K562 (cell line): Measurements from ENCODE around the gene NLRX1. TPM values are rescaled to one million over a fixed set of nuclear protein-coding genes. Genes with fewer than 3 reads are reported as not detected.
A peak's percentile ranks its signal among the peaks of the same experiment; 100 is the strongest.

ENCODE experiments used
- ASH1L ChIP-seq: fragments of 450-650 bp; IDR thresholded peaks from 2 replicates; pipeline ENCODE4 v1.6.1; 2018; ENCODE audit warnings: borderline replicate concordance, mild to moderate bottlenecking, low read depth; ENCODE audit not compliant: partially characterized antibody
- CBX3 ChIP-seq, 2 experiments: IDR thresholded peaks; 1 replicate in 1 of 2; 2 replicates in 1 of 2; pipeline ENCODE4 v1.6.1; 2012; ENCODE audit warnings: inconsistent platforms in 2 of 2, low read length in 2 of 2, borderline replicate concordance in 1 of 2, control low read depth in 1 of 2
- CHD4 ChIP-seq: fragments of 200-600 bp; sonication (generic); IDR thresholded peaks from 3 replicates; pipeline ENCODE4 v1.6.1; 2012; ENCODE audit warnings: low read depth, mild to moderate bottlenecking, mixed read lengths, low read length, inconsistent platforms; ENCODE audit not compliant: insufficient read depth, insufficient replicate concordance, poor library complexity, severe bottlenecking
- GTF2E2 ChIP-seq: fragments of 200-800 bp; sonication (Bioruptor generic); IDR thresholded peaks from 2 replicates; pipeline ENCODE4 v1.6.1; 2016; ENCODE audit warnings: missing genetic modification characterization, missing compliant biosample characterization
- ILK ChIP-seq: fragments of 450-650 bp; IDR thresholded peaks from 2 replicates; pipeline ENCODE4 v1.6.1; 2016; ENCODE audit warnings: missing genetic modification characterization, low read depth, mild to moderate bottlenecking, missing compliant biosample characterization, moderate library complexity, borderline replicate concordance
- NFE2L1 ChIP-seq: fragments of 450-650 bp; IDR thresholded peaks from 2 replicates; pipeline ENCODE4 v1.6.1; 2016; ENCODE audit warnings: missing genetic modification characterization, low read depth, mild to moderate bottlenecking, missing compliant biosample characterization, moderate library complexity, borderline replicate concordance
- POLR2B ChIP-seq: fragments of 450-650 bp; IDR thresholded peaks from 2 replicates; pipeline ENCODE4 v1.6.1; 2018; ENCODE audit warnings: low read depth; ENCODE audit not compliant: partially characterized antibody
- ZNF197 ChIP-seq: fragments of 200-800 bp; sonication (Bioruptor generic); IDR thresholded peaks from 2 replicates; pipeline ENCODE4 v1.6.1; 2016; ENCODE audit warnings: low read depth, missing genetic modification characterization, missing compliant biosample characterization
- polyA plus RNA-seq, 8 experiments: library from polyadenylated mRNA; depleted of rRNA in 4 of 8; stranded (reverse) in 5 of 8; unstranded in 3 of 8; fragments of >200 nt; fragmentation: Nextera tagmentation in 2 of 8; fragmentation: Illumina TruSeq in 1 of 8; extraction: Ambion mirVana in 2 of 8; extraction: Trizol in 1 of 8; gene quantifications; 2 replicates each; pipeline versions ENCODE4 v1.2.1 to v1.2.3, GENCODE V29; 2011 to 2014; ENCODE audit warnings: inconsistent platforms in 1 of 8, missing spikeins in 1 of 8
- total RNA-seq, 7 experiments: library from RNA; depleted of rRNA in 6 of 7; stranded (reverse); fragments of >200 nt in 6 of 7; fragmentation: Illumina TruSeq in 2 of 7; extraction: Trizol in 2 of 7; gene quantifications; 2 replicates each; pipeline versions ENCODE4 v1.2.1 to v1.2.3, GENCODE V29; 2011 to 2021; ENCODE audit warnings: low replicate concordance in 1 of 7
- TF ChIP-seq, protein P1 (sequence below): sonication (generic); formaldehyde crosslinking; IDR thresholded peaks from 2 replicates; pipeline ENCODE4 v1.8.1; 2023; ENCODE audit warnings: mild to moderate bottlenecking, missing genetic modification reagents
- TF ChIP-seq, protein P2 (sequence below): fragments of 450-650 bp; IDR thresholded peaks from 2 replicates; pipeline ENCODE4 v1.6.1; 2016; ENCODE audit warnings: borderline replicate concordance
- TF ChIP-seq, protein P3 (sequence below), 3 experiments: fragments of 200-800 bp in 1 of 3; fragments of 250-450 bp in 1 of 3; fragments of 450-650 bp in 1 of 3; sonication (Bioruptor Pico) in 1 of 3; sonication (Bioruptor generic) in 1 of 3; formaldehyde crosslinking in 1 of 3; IDR thresholded peaks; 2 replicates each; pipeline versions ENCODE4 v1.6.1 to v1.8.0; 2016 to 2022; ENCODE audit warnings: mild to moderate bottlenecking in 2 of 3, missing genetic modification characterization in 2 of 3, missing compliant biosample characterization in 1 of 3, moderate library complexity in 1 of 3
- TF ChIP-seq, protein P4 (sequence below): fragments of 250-450 bp; sonication (Bioruptor Pico); IDR thresholded peaks from 2 replicates; pipeline ENCODE4 v1.5.0; 2020; ENCODE audit warnings: mild to moderate bottlenecking
- TF ChIP-seq, protein P5 (sequence below): fragments of 250-450 bp; sonication (Bioruptor Pico); IDR thresholded peaks from 2 replicates; pipeline ENCODE4 v1.5.1; 2021; ENCODE audit warnings: mild to moderate bottlenecking

NLRX1 gene
- total and polyA plus RNA-seq, 9 of the 15 experiments (the other 6 are each of a cell fraction or from before 2014, with no cell fraction given), result 0.04 to 2.3 (median 0.69) TPM

DNA sequence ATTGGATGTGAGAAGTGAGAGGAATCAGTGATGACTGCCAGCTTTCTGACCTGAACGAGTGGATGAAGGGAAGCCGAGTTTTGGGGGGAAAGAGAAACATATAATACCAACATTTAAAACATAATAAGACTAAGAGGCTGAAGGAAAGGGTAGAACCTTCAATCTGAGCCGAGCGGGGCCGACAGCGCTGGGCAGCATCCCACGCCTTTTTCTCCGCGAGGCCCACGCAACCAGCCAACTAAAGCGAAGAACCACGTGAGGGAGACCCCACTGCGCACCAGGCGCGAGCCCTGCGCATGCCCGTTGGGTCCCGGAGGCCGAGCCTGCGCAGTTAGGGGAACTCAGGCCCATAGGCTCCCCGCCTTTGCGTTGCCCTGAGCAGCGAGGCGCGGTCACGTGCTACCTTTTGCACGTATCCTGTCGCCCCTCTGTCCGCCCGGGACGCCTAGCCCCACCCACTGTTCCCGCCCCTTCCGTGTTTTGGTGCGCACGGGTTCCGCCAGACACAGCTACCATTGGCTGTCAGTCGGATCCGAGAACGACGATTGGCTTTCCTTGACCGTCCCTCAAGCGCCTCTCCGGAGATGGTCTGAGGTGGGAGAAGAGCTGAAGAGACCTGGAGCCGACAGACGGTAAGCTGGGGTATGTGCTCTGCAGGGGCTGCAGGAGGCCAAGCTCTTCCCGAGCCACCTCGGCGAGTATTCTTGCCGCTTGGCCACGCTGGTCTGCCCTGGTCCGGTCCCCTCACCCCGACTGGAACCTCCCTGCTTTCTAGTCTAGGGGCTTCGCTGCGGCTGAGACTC, 47.3 kb upstream of the NLRX1 start, which contains the start of gene HINFP (continued):
- TF ChIP-seq, protein P1, sequence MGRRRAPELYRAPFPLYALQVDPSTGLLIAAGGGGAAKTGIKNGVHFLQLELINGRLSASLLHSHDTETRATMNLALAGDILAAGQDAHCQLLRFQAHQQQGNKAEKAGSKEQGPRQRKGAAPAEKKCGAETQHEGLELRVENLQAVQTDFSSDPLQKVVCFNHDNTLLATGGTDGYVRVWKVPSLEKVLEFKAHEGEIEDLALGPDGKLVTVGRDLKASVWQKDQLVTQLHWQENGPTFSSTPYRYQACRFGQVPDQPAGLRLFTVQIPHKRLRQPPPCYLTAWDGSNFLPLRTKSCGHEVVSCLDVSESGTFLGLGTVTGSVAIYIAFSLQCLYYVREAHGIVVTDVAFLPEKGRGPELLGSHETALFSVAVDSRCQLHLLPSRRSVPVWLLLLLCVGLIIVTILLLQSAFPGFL (CRISPR knock-in tag), result no peak
- peak; percentile 84 for TF ChIP-seq POLR2B
- TF ChIP-seq ASH1L, result peak; percentile 89
- no peak for TF ChIP-seq ZNF197
- TF ChIP-seq GTF2E2, result no peak
- TF ChIP-seq, protein P2, sequence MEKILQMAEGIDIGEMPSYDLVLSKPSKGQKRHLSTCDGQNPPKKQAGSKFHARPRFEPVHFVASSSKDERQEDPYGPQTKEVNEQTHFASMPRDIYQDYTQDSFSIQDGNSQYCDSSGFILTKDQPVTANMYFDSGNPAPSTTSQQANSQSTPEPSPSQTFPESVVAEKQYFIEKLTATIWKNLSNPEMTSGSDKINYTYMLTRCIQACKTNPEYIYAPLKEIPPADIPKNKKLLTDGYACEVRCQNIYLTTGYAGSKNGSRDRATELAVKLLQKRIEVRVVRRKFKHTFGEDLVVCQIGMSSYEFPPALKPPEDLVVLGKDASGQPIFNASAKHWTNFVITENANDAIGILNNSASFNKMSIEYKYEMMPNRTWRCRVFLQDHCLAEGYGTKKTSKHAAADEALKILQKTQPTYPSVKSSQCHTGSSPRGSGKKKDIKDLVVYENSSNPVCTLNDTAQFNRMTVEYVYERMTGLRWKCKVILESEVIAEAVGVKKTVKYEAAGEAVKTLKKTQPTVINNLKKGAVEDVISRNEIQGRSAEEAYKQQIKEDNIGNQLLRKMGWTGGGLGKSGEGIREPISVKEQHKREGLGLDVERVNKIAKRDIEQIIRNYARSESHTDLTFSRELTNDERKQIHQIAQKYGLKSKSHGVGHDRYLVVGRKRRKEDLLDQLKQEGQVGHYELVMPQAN, result peak; percentile 73; the same call in 1 of the 2 replicates
- peak in 1 of 2 experiments; percentile 47; a peak in 1 of 3 replicates for TF ChIP-seq CBX3 (IDR thresholded peaks at IDR 0.05; ENCODE audit: borderline replicate concordance in 1 of 2, low read length in 2 of 2)
- TF ChIP-seq, protein P3, sequence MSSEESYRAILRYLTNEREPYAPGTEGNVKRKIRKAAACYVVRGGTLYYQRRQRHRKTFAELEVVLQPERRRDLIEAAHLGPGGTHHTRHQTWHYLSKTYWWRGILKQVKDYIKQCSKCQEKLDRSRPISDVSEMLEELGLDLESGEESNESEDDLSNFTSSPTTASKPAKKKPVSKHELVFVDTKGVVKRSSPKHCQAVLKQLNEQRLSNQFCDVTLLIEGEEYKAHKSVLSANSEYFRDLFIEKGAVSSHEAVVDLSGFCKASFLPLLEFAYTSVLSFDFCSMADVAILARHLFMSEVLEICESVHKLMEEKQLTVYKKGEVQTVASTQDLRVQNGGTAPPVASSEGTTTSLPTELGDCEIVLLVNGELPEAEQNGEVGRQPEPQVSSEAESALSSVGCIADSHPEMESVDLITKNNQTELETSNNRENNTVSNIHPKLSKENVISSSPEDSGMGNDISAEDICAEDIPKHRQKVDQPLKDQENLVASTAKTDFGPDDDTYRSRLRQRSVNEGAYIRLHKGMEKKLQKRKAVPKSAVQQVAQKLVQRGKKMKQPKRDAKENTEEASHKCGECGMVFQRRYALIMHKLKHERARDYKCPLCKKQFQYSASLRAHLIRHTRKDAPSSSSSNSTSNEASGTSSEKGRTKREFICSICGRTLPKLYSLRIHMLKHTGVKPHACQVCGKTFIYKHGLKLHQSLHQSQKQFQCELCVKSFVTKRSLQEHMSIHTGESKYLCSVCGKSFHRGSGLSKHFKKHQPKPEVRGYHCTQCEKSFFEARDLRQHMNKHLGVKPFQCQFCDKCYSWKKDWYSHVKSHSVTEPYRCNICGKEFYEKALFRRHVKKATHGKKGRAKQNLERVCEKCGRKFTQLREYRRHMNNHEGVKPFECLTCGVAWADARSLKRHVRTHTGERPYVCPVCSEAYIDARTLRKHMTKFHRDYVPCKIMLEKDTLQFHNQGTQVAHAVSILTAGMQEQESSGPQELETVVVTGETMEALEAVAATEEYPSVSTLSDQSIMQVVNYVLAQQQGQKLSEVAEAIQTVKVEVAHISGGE (CRISPR knock-in tag; IDR thresholded peaks at IDR 0.05), result no peak
- no peak for TF ChIP-seq ILK (tag)
- TF ChIP-seq NFE2L1 (tag), result no peak
- TF ChIP-seq, protein P4, sequence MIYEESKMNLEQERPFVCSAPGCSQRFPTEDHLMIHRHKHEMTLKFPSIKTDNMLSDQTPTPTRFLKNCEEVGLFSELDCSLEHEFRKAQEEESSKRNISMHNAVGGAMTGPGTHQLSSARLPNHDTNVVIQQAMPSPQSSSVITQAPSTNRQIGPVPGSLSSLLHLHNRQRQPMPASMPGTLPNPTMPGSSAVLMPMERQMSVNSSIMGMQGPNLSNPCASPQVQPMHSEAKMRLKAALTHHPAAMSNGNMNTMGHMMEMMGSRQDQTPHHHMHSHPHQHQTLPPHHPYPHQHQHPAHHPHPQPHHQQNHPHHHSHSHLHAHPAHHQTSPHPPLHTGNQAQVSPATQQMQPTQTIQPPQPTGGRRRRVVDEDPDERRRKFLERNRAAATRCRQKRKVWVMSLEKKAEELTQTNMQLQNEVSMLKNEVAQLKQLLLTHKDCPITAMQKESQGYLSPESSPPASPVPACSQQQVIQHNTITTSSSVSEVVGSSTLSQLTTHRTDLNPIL, result no peak
- TF ChIP-seq, protein P5, sequence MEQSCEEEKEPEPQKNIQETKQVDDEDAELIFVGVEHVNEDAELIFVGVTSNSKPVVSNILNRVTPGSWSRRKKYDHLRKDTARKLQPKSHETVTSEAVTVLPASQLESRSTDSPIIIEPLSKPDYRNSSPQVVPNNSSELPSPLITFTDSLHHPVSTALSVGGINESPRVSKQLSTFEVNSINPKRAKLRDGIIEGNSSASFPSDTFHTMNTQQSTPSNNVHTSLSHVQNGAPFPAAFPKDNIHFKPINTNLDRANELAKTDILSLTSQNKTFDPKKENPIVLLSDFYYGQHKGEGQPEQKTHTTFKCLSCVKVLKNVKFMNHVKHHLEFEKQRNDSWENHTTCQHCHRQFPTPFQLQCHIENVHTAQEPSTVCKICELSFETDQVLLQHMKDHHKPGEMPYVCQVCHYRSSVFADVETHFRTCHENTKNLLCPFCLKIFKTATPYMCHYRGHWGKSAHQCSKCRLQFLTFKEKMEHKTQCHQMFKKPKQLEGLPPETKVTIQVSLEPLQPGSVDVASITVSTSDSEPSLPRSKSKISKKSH (CRISPR knock-in tag), result no peak
- no peak for TF ChIP-seq CHD4
